Ishikawa (cell line): ENCODE results near the gene RPS23.

Experiments used
- CEBPB ChIP-seq: IDR thresholded peaks from 2 replicates; pipeline ENCODE4 v1.6.1; 2012
- CREB1 ChIP-seq: IDR thresholded peaks from 2 replicates; pipeline ENCODE4 v1.6.1; 2012; ENCODE audit warnings: low read depth
- EGR1 ChIP-seq: IDR thresholded peaks from 2 replicates; pipeline ENCODE4 v1.6.1; 2012
- EP300 ChIP-seq: IDR thresholded peaks from 2 replicates; pipeline ENCODE4 v1.6.1; 2012; ENCODE audit warnings: borderline replicate concordance
- FOXM1 ChIP-seq: IDR thresholded peaks from 2 replicates; pipeline ENCODE4 v1.6.1; 2012; ENCODE audit warnings: low read depth, borderline replicate concordance
- NFIC ChIP-seq: IDR thresholded peaks from 2 replicates; pipeline ENCODE4 v1.6.1; 2012
- RAD21 ChIP-seq: IDR thresholded peaks from 2 replicates; pipeline ENCODE4 v1.6.1; 2012; ENCODE audit warnings: low read depth
- TAF1 ChIP-seq: IDR thresholded peaks from 2 replicates; pipeline ENCODE4 v1.6.1; 2012; ENCODE audit warnings: low read depth, mild to moderate bottlenecking
- TCF12 ChIP-seq: IDR thresholded peaks from 2 replicates; pipeline ENCODE4 v1.6.1; 2012; ENCODE audit warnings: low read depth
- TEAD4 ChIP-seq: IDR thresholded peaks from 2 replicates; pipeline ENCODE4 v1.6.1; 2012
- YY1 ChIP-seq: IDR thresholded peaks from 2 replicates; pipeline ENCODE4 v1.6.1; 2012; ENCODE audit warnings: low read depth
- ZBTB7A ChIP-seq: IDR thresholded peaks from 2 replicates; pipeline ENCODE4 v1.6.1; 2012; ENCODE audit warnings: low read depth
- TF ChIP-seq, protein P1 (sequence below): IDR thresholded peaks from 2 replicates; pipeline ENCODE4 v1.6.1; 2012
- TF ChIP-seq, protein P2 (sequence below): IDR thresholded peaks from 2 replicates; pipeline ENCODE4 v1.6.1; 2012
- TF ChIP-seq, protein P3 (sequence below): IDR thresholded peaks from 2 replicates; pipeline ENCODE4 v1.6.1; 2012; ENCODE audit warnings: low read depth, mild to moderate bottlenecking

Gene RPS23

DNA sequence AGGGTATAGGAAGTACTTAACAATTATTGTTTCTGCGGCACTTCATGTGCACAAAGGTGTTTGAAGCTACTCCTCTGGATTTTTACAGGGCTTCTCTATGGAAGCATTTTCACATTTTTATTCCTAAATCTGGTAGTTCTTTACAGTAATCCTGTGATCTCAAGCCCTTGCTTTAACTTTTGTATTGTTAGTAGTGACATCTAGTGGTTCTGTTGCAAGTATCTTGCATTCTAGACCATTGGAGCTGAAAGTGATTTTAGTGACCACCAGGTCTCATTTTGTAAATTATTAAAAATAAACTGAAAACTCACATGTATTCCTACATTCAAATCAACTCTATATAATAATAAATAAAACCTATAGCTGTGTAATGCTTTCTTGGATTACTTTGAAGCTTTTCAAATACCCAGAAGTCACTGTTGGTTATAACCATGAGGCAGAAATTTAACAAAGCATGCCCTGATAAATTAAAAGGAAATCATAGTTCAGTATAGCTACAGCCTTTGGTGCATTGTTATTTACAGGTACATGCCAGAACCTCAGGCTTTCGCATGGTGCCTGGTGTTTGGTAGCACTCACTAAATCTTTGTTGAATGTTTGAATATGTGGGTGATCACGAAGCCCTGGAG lies 18.9 kb downstream of the RPS23 start:
- TF ChIP-seq RAD21 = peak; percentile 39
- no peak for TF ChIP-seq ZBTB7A

DNA sequence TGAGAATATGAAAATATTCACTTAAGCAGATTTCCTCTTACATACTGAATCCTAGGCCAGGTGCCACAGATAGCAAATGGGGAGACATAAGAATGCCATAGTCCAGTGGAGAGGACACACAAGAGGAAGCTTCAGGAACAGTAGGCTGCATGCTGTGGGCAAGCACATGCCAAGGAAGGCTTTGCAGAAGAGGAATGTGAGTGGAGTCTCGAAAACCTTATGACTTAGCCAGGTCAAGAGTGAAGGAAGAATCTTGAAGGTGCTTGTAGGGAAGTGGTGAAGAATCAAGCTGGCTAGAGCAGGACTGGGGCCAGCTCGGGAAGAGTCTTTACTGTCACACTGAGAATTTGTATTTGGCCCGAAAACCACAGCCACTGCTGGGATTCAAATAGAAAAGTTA lies 20.4 kb downstream of the RPS23 start:
- no peak for TF ChIP-seq YY1
- TF ChIP-seq TEAD4 = no peak
- TF ChIP-seq CREB1 = no peak
- no peak for TF ChIP-seq RAD21
- TF ChIP-seq, protein P1, sequence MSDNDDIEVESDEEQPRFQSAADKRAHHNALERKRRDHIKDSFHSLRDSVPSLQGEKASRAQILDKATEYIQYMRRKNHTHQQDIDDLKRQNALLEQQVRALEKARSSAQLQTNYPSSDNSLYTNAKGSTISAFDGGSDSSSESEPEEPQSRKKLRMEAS = no peak
- no peak for TF ChIP-seq FOXM1
- no peak for TF ChIP-seq CEBPB
- TF ChIP-seq ZBTB7A = no peak
- TF ChIP-seq TCF12 = no peak
- no peak for TF ChIP-seq EGR1
- no peak for TF ChIP-seq TAF1
- TF ChIP-seq, protein P2, sequence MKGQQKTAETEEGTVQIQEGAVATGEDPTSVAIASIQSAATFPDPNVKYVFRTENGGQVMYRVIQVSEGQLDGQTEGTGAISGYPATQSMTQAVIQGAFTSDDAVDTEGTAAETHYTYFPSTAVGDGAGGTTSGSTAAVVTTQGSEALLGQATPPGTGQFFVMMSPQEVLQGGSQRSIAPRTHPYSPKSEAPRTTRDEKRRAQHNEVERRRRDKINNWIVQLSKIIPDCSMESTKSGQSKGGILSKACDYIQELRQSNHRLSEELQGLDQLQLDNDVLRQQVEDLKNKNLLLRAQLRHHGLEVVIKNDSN = no peak
- TF ChIP-seq, protein P3, sequence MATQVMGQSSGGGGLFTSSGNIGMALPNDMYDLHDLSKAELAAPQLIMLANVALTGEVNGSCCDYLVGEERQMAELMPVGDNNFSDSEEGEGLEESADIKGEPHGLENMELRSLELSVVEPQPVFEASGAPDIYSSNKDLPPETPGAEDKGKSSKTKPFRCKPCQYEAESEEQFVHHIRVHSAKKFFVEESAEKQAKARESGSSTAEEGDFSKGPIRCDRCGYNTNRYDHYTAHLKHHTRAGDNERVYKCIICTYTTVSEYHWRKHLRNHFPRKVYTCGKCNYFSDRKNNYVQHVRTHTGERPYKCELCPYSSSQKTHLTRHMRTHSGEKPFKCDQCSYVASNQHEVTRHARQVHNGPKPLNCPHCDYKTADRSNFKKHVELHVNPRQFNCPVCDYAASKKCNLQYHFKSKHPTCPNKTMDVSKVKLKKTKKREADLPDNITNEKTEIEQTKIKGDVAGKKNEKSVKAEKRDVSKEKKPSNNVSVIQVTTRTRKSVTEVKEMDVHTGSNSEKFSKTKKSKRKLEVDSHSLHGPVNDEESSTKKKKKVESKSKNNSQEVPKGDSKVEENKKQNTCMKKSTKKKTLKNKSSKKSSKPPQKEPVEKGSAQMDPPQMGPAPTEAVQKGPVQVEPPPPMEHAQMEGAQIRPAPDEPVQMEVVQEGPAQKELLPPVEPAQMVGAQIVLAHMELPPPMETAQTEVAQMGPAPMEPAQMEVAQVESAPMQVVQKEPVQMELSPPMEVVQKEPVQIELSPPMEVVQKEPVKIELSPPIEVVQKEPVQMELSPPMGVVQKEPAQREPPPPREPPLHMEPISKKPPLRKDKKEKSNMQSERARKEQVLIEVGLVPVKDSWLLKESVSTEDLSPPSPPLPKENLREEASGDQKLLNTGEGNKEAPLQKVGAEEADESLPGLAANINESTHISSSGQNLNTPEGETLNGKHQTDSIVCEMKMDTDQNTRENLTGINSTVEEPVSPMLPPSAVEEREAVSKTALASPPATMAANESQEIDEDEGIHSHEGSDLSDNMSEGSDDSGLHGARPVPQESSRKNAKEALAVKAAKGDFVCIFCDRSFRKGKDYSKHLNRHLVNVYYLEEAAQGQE = no peak

DNA sequence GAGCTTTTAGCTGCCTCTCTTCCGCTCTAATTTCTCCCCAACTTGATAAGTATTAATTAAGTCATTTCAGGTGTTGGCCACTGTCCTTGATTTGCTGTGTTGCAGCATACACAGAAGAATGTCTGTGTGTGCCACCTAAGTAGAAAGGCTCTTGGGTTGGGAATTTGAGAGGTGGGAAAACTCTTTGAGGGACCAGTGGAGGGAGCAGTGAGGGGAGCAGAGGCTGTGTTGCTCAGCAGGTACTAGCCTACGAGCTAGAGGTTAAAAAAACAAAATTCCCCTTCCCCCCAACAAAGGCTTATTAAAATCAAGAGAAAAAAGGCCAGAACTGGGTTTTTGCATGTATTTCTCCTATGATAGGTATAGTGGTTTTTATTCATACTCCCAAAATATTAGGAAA lies 20.9 kb downstream of the RPS23 start:
- no peak for TF ChIP-seq TAF1

DNA sequence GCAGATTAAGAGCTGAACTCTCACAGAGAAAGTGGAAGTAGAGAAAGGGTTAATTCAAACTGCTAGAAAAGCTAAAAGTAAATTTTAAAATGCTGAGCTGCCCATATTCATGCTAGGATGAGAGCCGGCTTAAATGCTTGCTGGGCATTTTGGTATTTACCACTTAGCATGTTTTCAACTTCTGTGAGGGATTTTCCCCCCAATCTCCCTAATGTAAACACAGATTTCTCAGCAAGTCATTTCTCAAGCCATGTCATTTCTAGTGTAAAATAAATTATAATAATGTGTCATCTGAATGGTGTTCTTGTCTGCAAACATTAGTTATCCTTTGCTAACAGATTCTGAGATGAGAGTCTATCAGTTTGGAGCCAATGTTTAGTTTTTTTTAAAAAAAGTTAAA lies 22.3 kb downstream of the RPS23 start:
- TF ChIP-seq ZBTB7A = no peak
- TF ChIP-seq TAF1 = no peak
- no peak for TF ChIP-seq EP300
- TF ChIP-seq FOXM1 = no peak
- TF ChIP-seq EGR1 = no peak
- no peak for TF ChIP-seq NFIC
- TF ChIP-seq CREB1 = no peak

DNA sequence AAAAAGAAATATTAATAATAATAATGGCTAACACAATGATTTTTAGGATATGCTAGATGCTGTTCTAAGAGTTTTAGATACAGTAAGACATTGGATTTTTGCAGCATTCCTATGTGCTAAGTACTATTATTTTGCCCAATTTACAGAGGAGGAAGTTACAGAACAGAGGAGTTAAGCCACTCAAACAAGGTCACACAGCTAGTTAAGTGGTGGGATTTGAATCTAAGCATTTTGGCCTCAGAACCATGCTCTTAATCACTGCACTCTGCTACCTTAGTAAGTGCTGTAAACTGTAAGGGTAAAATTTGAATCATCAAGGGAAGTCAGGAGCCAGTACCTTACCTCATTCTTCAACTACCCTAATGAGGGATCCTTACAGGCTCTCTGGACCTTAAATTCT lies 25.4 kb downstream of the RPS23 start:
- TF ChIP-seq YY1 = no peak

DNA sequence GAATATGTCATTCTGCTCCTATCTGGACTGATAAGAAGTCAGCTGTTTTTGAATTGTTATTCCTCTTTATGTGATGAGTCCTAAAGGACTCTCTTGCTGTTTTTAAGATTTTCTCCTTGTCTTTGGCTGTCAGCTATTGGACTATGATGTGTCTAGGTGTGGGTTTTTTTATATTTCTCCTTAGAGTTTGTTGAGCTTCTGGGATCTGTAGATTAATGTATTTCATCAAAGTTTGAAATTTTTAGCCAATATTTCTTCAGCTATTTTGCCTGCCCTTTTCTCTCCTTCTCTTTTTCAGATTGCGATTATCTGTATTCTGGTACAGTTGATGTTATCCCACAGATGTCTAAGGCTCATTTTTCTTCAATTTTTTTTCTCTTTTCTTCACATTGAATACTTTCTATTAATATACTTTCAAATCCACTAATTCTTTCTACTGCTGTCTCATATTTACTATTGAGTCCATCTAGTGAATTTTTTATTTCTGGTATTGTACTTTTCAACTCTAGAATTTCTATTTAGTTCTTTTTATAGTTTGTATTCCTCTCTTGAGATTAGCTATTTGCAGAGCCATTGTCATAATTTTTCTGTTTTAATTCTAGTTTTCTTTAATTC lies 31.1 kb downstream of the RPS23 start:
- TF ChIP-seq CREB1 (no peak), EP300 (no peak), EGR1 (no peak), FOXM1 (no peak), TEAD4 (no peak), ZBTB7A (no peak), RAD21 (no peak)
- TF ChIP-seq, protein P2 = no peak
- TF ChIP-seq, protein P3 = no peak
- TF ChIP-seq, protein P1 = no peak
